ENCODE data around the gene TMEM141.

The TMEM141 gene

GRCh38 chr9:136746155-136746490, 45.0 kb upstream of the TMEM141 start:
- Histone ChIP-seq H3K27me3 (ENCODE audit: insufficient read depth, low read length, poor library complexity, severe bottlenecking) (no peaks in the 10 kb centered on the region), H3K4me3 (ENCODE audit: low read length, poor library complexity, severe bottlenecking) (no peak overlapping the region), H3K36me3 (ENCODE audit: insufficient read depth, low read length) (no peaks in the 10 kb centered on the region), H3K4me2 (ENCODE audit: low read depth, low read length, poor library complexity, severe bottlenecking) (no peak overlapping the region), H3K9ac (ENCODE audit: low read depth, low read length, poor library complexity, severe bottlenecking) (no peak overlapping the region), H4K20me1 (ENCODE audit: insufficient read depth, low read length, poor library complexity, severe bottlenecking) (no peaks in the 10 kb centered on the region), H3K4me1 (ENCODE audit: insufficient read depth, low read length, poor library complexity, severe bottlenecking) (no peaks in the 10 kb centered on the region), H3K9me3 (ENCODE audit: insufficient read depth, low read depth, low read length) (0 out of 2 replicates have a peak, but pooled peaks cover under 1% of the 10 kb centered on the region), H3K79me2 (ENCODE audit: insufficient read depth, low read length) (no peaks in the 10 kb centered on the region), H3K9me2 (replicated peaks; ENCODE audit: low read depth, low read length) (no peaks in the 10 kb centered on the region), H2AFZ (ENCODE audit: low read length) (no peak overlapping the region), H3F3A (ENCODE audit: low read depth) (no peaks in the 10 kb centered on the region)
- TF ChIP-seq CTCF (conservative IDR thresholded peaks at IDR 0.05; ENCODE audit: low read length) (no peak), EZH2phosphoT487 (IDR thresholded peaks at IDR 0.05; ENCODE audit: borderline replicate concordance) (no peak)

GRCh38 chr9:136746621-136747020, 44.5 kb upstream of the TMEM141 start:
- no peaks in the 10 kb centered on the region for H3K4me1 ChIP-seq (ENCODE audit: insufficient read depth, low read length, poor library complexity, severe bottlenecking)
- no peak overlapping the region for H3K9ac ChIP-seq (ENCODE audit: low read depth, low read length, poor library complexity, severe bottlenecking)
- H3K4me2 ChIP-seq (ENCODE audit: low read depth, low read length, poor library complexity, severe bottlenecking), result no peak overlapping the region
- H3K36me3 ChIP-seq (ENCODE audit: insufficient read depth, low read length), result no peaks in the 10 kb centered on the region
- H2AFZ ChIP-seq (ENCODE audit: low read length), result no peak overlapping the region
- H3K4me3 ChIP-seq (ENCODE audit: low read length, poor library complexity, severe bottlenecking), result no peak overlapping the region
- peaks cover 5% of the 10 kb centered on the region; the same call in 1 of the 2 replicates for H3K9me3 ChIP-seq (ENCODE audit: insufficient read depth, low read depth, low read length)
- no peaks in the 10 kb centered on the region for H4K20me1 ChIP-seq (ENCODE audit: insufficient read depth, low read length, poor library complexity, severe bottlenecking)
- TF ChIP-seq EZH2phosphoT487 (IDR thresholded peaks at IDR 0.05; ENCODE audit: borderline replicate concordance) (no peak), CTCF (conservative IDR thresholded peaks at IDR 0.05; ENCODE audit: low read length) (no peak)
- no peaks in the 10 kb centered on the region for H3K27me3 ChIP-seq (ENCODE audit: insufficient read depth, low read length, poor library complexity, severe bottlenecking)
- H3F3A ChIP-seq (ENCODE audit: low read depth), result no peaks in the 10 kb centered on the region
- H3K9me2 ChIP-seq (replicated peaks; ENCODE audit: low read depth, low read length), result no peaks in the 10 kb centered on the region
- H3K79me2 ChIP-seq (ENCODE audit: insufficient read depth, low read length), result no peaks in the 10 kb centered on the region

GRCh38 chr9:136747161-136748060, 43.7 kb upstream of the TMEM141 start:
- Histone ChIP-seq H3K27me3 (ENCODE audit: insufficient read depth, low read length, poor library complexity, severe bottlenecking) (no peaks in the 10 kb centered on the region), H3K4me1 (ENCODE audit: insufficient read depth, low read length, poor library complexity, severe bottlenecking) (no peaks in the 10 kb centered on the region), H4K20me1 (ENCODE audit: insufficient read depth, low read length, poor library complexity, severe bottlenecking) (no peaks in the 10 kb centered on the region), H3K4me3 (ENCODE audit: low read length, poor library complexity, severe bottlenecking) (no peak overlapping the region), H3K36me3 (ENCODE audit: insufficient read depth, low read length) (no peaks in the 10 kb centered on the region), H3K9me2 (replicated peaks; ENCODE audit: low read depth, low read length) (no peaks in the 10 kb centered on the region), H3K9me3 (ENCODE audit: insufficient read depth, low read depth, low read length) (peaks cover 9% of the 10 kb centered on the region; the same call in 1 of the 2 replicates), H3K79me2 (ENCODE audit: insufficient read depth, low read length) (no peaks in the 10 kb centered on the region), H3K4me2 (ENCODE audit: low read depth, low read length, poor library complexity, severe bottlenecking) (no peak overlapping the region), H3F3A (ENCODE audit: low read depth) (no peaks in the 10 kb centered on the region), H2AFZ (ENCODE audit: low read length) (no peak overlapping the region), H3K9ac (ENCODE audit: low read depth, low read length, poor library complexity, severe bottlenecking) (no peak overlapping the region)
- TF ChIP-seq CTCF (conservative IDR thresholded peaks at IDR 0.05; ENCODE audit: low read length), result no peak
